NCI-H82 (cell line): Measurements from ENCODE around the gene NDUFB4.
"Not testable (repeated sequence)": the region's sequence is repeated elsewhere in the genome, so short reads cannot be mapped to it uniquely, and the experiment has no call there.

Source experiments
- DNase-seq: peaks from one replicate; lab custom pipeline; 2025; lab: John Stamatoyannopoulos, UW

The NDUFB4 gene

DNA sequence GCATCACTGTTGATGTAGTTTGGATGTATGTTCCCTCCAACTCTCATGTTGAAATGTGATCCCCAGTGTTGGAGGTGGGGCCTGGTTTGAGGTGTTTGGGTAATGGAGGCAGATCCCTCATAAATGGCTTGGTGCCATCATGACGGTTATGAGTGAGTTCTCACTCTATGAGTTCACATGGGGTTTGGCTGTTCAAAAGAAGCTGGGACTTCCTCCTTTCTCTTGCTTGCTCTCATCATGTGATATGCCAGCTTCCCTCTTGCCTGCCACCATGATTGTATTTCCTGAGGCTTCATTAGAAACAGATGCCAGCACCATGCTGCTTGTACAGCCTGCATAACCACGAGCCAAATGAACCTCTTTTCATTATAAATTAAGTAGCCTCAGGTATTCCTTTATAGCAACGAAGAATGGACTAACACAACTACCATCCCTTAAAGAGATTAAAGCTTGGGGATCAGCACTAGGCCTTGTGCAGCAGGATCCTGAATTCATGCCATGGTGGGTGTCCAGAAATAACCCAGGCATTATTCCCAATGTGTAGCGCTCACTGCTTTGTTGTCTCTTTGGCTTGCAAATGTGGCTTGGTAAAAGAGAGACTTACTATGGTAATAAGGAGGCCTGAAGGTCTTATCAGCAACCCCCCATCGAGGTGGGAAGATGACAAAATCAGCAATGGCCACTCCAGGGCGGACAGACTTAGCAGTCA lies 41.9 kb downstream of the NDUFB4 start:
- DNase-seq, result no peak

- not testable (repeated sequence) for DNase-seq
Measured at GRCh38 chr3:120638820-120639219, 42.7 kb downstream of the NDUFB4 start.

GRCh38 chr3:120640231-120640630 lies 44.1 kb downstream of the NDUFB4 start:
- DNase-seq, result peak; percentile 97

- DNase-seq, result no peak
Measured at GRCh38 chr3:120641696-120642246, 45.6 kb downstream of the NDUFB4 start.

- DNase-seq, result no peak
Measured at GRCh38 chr3:120642368-120642948, 46.3 kb downstream of the NDUFB4 start.

DNA sequence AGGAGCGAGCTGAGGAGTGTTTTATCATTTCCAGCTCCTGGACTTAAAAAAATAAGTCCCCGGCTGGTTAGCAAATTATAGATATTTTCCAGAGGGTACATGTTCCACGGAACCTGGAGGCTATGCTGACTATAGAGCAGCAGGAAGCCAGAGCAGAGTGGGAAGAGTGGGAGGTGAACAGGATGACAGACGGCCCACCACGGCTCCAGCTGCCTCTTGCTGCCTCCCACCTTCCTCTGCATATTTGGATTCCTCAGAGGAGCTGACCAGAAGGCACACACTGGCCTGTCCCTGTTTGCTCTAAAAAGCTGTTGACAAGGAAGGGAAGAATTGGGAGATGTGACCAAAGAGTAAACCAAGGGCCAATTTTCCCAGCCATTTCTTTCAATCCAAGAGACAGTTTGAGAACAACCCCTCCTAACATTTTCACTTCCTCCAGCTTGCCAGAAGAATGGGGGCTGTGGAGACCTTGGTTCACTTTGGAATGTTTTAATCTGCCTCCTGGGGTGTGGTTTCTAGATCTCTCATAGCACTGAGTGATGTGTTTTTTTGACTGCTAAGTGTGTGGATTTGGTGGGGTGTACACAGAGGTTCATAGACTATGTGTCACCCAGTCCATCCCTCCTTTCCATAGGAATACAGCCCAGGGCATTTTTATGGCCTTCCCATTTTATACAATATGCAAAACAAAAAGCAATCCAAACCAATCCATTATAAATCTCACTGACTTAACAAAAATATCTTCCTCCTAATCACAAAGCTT lies 49.1 kb downstream of the NDUFB4 start:
- peak; percentile 17 for DNase-seq

- DNase-seq, result no peak
Measured at GRCh38 chr3:120646771-120647432, 50.8 kb downstream of the NDUFB4 start.

GRCh38 chr3:120648290-120648689 lies 52.2 kb downstream of the NDUFB4 start:
- peak; percentile 17 for DNase-seq

- no peak for DNase-seq
Measured at GRCh38 chr3:120649830-120650233, 53.7 kb downstream of the NDUFB4 start.

DNA sequence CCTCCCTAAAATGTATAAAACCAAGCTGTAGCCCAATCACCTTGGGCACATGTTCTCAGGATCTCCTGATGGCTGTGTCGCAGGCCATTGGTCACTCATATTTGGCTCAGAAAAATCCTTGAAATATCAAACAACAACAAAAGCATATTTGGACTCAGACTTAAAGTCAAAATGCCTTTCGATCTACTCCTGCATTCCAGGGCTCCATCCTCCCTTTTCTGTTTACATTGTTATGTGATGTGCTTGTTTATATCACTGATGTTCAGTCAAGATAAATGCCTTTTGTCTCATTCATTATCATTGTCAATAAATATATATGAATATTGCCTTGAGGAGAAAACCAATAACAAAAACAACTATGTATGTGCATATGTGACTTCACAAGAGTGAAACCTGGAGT lies 54.2 kb downstream of the NDUFB4 start:
- no peak for DNase-seq
